ENCODE results near the gene PAQR9.

GRCh38 chr3:142999881-143000280, 36.4 kb upstream of the PAQR9 start:
- no peak for TF ChIP-seq POLR2A (IDR thresholded peaks at IDR 0.05; ENCODE audit: low read depth, low read length)
- TF ChIP-seq CTCF (IDR thresholded peaks at IDR 0.05; ENCODE audit: extremely low read depth in 1 of 2, insufficient read depth in 1 of 2, low read depth in 1 of 2, low read length in 2 of 2) = no peak

All from endothelial cell of umbilical vein (primary cell).